ENCODE results near the gene ABLIM1. TPM values are rescaled to one million over a fixed set of nuclear protein-coding genes. Genes with fewer than 3 reads are reported as not detected.
A peak's percentile ranks its signal among the peaks of the same experiment; 100 is the strongest.

The ABLIM1 gene
- total RNA-seq, 1 experiment from 2014 or later, result 274 TPM

DNA sequence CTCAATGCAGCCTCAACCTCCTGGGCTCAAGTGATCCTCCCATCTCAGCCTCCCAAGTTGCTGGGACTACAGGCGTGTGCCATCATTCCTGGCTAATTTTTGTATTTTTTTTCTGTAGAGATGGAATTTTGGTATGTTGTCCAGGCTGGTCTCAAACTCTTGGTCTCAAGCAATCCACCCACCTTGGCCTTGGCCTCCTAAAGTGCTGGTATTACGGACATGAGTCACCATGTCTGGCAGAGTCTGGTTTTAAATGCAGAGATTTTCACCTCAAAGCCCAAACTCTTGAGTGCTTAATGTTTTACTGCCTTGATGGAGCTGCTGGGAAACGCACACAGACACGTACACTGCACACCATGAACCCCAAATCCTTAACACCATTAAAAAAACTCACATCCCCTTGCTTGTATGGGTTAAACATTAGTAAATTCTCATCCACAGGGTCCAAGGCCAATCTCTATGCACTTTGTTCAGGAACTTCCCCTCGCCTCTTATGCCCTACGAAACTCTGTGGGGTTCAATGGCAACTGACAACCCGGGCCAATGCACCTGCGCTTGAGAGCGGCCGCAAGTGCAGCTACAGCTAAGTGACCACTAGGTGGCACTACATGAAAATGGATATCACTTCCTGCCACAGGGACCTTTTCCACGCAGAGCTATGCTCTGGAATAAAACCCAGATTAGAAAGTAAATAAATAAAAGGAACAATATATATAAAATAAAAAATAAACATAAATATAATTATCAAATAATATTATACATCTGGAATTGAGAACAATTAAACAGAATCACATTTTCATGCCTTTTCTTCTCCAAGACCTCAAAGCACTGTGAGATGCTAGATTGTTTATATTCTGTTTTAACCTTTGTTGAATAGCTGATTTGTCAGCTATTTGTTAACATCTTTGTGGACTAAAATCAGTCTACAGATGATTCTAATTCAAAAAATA lies 186.8 kb downstream of the ABLIM1 start:
- Histone ChIP-seq H3K36me3 (ENCODE audit: control insufficient read depth, insufficient read depth, low read length) (no peaks in the 10 kb centered on the region), H3K27ac (ENCODE audit: low read length) (peak overlapping the region; percentile 36; the same call in 1 of the 2 replicates), H3K4me1 (ENCODE audit: control insufficient read depth, insufficient read depth, low read length) (peaks cover 21% of the 10 kb centered on the region), H3K9me3 (ENCODE audit: control insufficient read depth, insufficient read depth, low read depth, low read length) (no peaks in the 10 kb centered on the region), H3K4me3 (ENCODE audit: low read depth in 2 of 2, low read length in 2 of 2) (no peak overlapping the region), H3K27me3 (ENCODE audit: control insufficient read depth, insufficient read depth, low read length) (no peaks in the 10 kb centered on the region)
- peak; percentile 59 for DNase-seq (ENCODE audit: low read depth, low spot score)
- in situ Hi-C loops (cut with HindIII; ENCODE audit: low pct_unique_long_range_greater_than_20kb, low sequenced_read_pairs) (no loop called here), intact Hi-C loops (cut with micrococcal nuclease; ENCODE audit: unreplicated experiment) (loop anchor here (5.0 to 10.0 kb wide), 3 partner anchors 164 to 316 kb away; no protein-coding TSS in a partner anchor)
- TF ChIP-seq POLR2AphosphoS5 (IDR thresholded peaks at IDR 0.05; ENCODE audit: low read depth, low read length), result no peak
- TF ChIP-seq CTCF (IDR thresholded peaks at IDR 0.05), result peak; percentile 91
- ATAC-seq, result peak; percentile 89
- CTCF ChIA-PET, result interaction anchor here (0.5 to 1.3 kb wide), 13 partner anchors 15 to 659 kb away, joined by 3 to 8 read pairs (median 3); no protein-coding TSS in a partner anchor
- BruUV-seq (replicated peaks), result no TSS peak
- POLR2A ChIA-PET, result interaction anchor here (0.5 kb wide), 1 partner anchor 222 kb away, joined by 6 read pairs; no protein-coding TSS in a partner anchor

DNA sequence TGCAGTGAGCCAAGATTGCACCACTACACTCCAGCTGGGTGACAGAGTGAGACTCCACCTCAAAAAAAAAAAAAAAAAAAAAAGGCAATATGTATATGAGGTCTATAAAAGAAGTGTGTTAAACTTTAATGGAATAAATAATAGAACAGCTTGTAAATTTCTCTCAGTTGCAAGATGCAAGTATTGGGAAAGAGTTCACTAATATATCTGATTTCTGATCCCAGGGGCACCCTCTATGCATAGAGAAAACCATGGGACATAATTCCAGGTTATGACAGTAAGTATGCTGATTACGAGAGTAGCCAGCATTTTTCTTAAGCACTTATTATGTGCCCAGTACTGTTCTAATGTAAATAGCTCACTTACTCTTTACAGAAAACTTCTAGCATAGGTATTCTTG lies 187.7 kb downstream of the ABLIM1 start:
- CTCF ChIA-PET, result interaction anchor here (0.6 kb wide), 1 partner anchor 279 kb away, joined by 4 read pairs; no protein-coding TSS in a partner anchor
- in situ Hi-C loops (cut with HindIII; ENCODE audit: low pct_unique_long_range_greater_than_20kb, low sequenced_read_pairs), result no loop called here

More for the DNA sequence above, 187.7 kb downstream of the ABLIM1 start:
- H3K27ac ChIP-seq (ENCODE audit: low read length), result no peak overlapping the region
- peaks cover 4% of the 10 kb centered on the region for H3K36me3 ChIP-seq (ENCODE audit: control insufficient read depth, insufficient read depth, low read length)
- no peaks in the 10 kb centered on the region for H3K27me3 ChIP-seq (ENCODE audit: control insufficient read depth, insufficient read depth, low read length)
- no peak overlapping the region for H3K4me3 ChIP-seq (ENCODE audit: low read depth in 2 of 2, low read length in 2 of 2)
- DNase-seq (ENCODE audit: low read depth, low spot score), result no peak
- POLR2A ChIA-PET, result no interaction called here
- H3K4me1 ChIP-seq (ENCODE audit: control insufficient read depth, insufficient read depth, low read length), result peaks cover 21% of the 10 kb centered on the region
- BruUV-seq (replicated peaks), result no TSS peak
- intact Hi-C loops (cut with micrococcal nuclease; ENCODE audit: unreplicated experiment), result loop anchor here (5.0 to 10.0 kb wide), 3 partner anchors 164 to 317 kb away; no protein-coding TSS in a partner anchor
- ATAC-seq, result no peak
- TF ChIP-seq CTCF (IDR thresholded peaks at IDR 0.05) (no peak), POLR2AphosphoS5 (IDR thresholded peaks at IDR 0.05; ENCODE audit: low read depth, low read length) (no peak), TCF7L2 (IDR thresholded peaks at IDR 0.05; ENCODE audit: low read depth, low read length) (no peak), SIN3A (IDR thresholded peaks at IDR 0.05; ENCODE audit: borderline replicate concordance, insufficient read depth, low read depth, low read length) (no peak), REST (IDR thresholded peaks at IDR 0.05; ENCODE audit: insufficient read depth in 1 of 2, low read depth in 2 of 2, low read length in 1 of 2) (no peak)
- H3K9me3 ChIP-seq (ENCODE audit: control insufficient read depth, insufficient read depth, low read depth, low read length), result no peaks in the 10 kb centered on the region

All from Panc1 (cell line).